Mammary epithelial cell (primary cell): ENCODE measurements around the gene POLR1E.

Experiments
- CTCF ChIP-seq, 2 donors: IDR thresholded peaks in 1 of 2; conservative IDR thresholded peaks in 1 of 2; 2 replicates each; pipeline ENCODE4 v1.5.1; 2011 to 2012; ENCODE audit warnings: inconsistent platforms in 2 of 2, low read length in 2 of 2, mild to moderate bottlenecking in 2 of 2, control low read depth in 1 of 2, low read depth in 1 of 2; ENCODE audit not compliant: insufficient read depth in 1 of 2; ENCODE audit errors: extremely low read depth in 1 of 2
- EZH2 ChIP-seq: IDR thresholded peaks from 2 replicates; pipeline ENCODE4 v1.6.1; 2012; ENCODE audit warnings: low read length, inconsistent platforms, borderline replicate concordance

- TF ChIP-seq CTCF (conservative IDR thresholded peaks at IDR 0.05 in 1 of 2, IDR thresholded peaks at IDR 0.05 in 1 of 2; ENCODE audit: extremely low read depth in 1 of 2, insufficient read depth in 1 of 2, low read depth in 1 of 2, low read length in 2 of 2) (no peak), EZH2 (no peak)
These were observed 35.4 kb downstream of the POLR1E start for GRCh38 chr9:37521111-37521510.
